Mammary epithelial cell (primary cell): Measurements from ENCODE around the gene YES1.

ENCODE experiments used
- EZH2 ChIP-seq: IDR thresholded peaks from 2 replicates; pipeline ENCODE4 v1.6.1; 2012; ENCODE audit warnings: low read length, inconsistent platforms, borderline replicate concordance
- TF ChIP-seq, protein P1 (sequence below), 2 donors: IDR thresholded peaks in 1 of 2; conservative IDR thresholded peaks in 1 of 2; 2 replicates each; pipeline ENCODE4 v1.5.1; 2011 to 2012; ENCODE audit warnings: inconsistent platforms in 2 of 2, low read length in 2 of 2, mild to moderate bottlenecking in 2 of 2, control low read depth in 1 of 2, low read depth in 1 of 2; ENCODE audit not compliant: insufficient read depth in 1 of 2; ENCODE audit errors: extremely low read depth in 1 of 2

GRCh38 chr18:825891-826585, 14.0 kb upstream of the YES1 start:
- TF ChIP-seq, protein P1, sequence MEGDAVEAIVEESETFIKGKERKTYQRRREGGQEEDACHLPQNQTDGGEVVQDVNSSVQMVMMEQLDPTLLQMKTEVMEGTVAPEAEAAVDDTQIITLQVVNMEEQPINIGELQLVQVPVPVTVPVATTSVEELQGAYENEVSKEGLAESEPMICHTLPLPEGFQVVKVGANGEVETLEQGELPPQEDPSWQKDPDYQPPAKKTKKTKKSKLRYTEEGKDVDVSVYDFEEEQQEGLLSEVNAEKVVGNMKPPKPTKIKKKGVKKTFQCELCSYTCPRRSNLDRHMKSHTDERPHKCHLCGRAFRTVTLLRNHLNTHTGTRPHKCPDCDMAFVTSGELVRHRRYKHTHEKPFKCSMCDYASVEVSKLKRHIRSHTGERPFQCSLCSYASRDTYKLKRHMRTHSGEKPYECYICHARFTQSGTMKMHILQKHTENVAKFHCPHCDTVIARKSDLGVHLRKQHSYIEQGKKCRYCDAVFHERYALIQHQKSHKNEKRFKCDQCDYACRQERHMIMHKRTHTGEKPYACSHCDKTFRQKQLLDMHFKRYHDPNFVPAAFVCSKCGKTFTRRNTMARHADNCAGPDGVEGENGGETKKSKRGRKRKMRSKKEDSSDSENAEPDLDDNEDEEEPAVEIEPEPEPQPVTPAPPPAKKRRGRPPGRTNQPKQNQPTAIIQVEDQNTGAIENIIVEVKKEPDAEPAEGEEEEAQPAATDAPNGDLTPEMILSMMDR (conservative IDR thresholded peaks at IDR 0.05 in 1 of 2, IDR thresholded peaks at IDR 0.05 in 1 of 2; ENCODE audit: extremely low read depth in 1 of 2, insufficient read depth in 1 of 2, low read depth in 1 of 2, low read length in 2 of 2), result no peak
- TF ChIP-seq EZH2, result no peak
